Fibroblast of the aortic adventitia (primary cell): ENCODE measurements around the gene ICAM5. TPM values are rescaled to one million over a fixed set of nuclear protein-coding genes. Genes with fewer than 3 reads are reported as not detected.
"Not testable (repeated sequence)": the region's sequence is repeated elsewhere in the genome, so short reads cannot be mapped to it uniquely, and the experiment has no call there.

Source experiments
- DNase-seq: peaks from one replicate; pipeline ENCODE4 v3.0.0-alpha.2; 2010; ENCODE audit warnings: low read depth
- H3K4me3 ChIP-seq: 2 replicates; pipeline ENCODE4 v1.5.1; 2011; ENCODE audit warnings: low read depth, mild to moderate bottlenecking, control low read depth, low read length, moderate library complexity
- CTCF ChIP-seq: IDR thresholded peaks from 2 replicates; pipeline ENCODE4 v1.5.1; 2011; ENCODE audit warnings: mild to moderate bottlenecking, low read length, control low read depth, inconsistent platforms; ENCODE audit not compliant: insufficient read depth
- total RNA-seq: library from RNA; depleted of rRNA; stranded (reverse); fragments of >200 nt; gene quantifications from 2 replicates; pipeline ENCODE4 v1.2.3, GENCODE V29; 2012; ENCODE audit warnings: low replicate concordance

Gene ICAM5
- total RNA-seq, 1 donor = 1.2 TPM

DNA sequence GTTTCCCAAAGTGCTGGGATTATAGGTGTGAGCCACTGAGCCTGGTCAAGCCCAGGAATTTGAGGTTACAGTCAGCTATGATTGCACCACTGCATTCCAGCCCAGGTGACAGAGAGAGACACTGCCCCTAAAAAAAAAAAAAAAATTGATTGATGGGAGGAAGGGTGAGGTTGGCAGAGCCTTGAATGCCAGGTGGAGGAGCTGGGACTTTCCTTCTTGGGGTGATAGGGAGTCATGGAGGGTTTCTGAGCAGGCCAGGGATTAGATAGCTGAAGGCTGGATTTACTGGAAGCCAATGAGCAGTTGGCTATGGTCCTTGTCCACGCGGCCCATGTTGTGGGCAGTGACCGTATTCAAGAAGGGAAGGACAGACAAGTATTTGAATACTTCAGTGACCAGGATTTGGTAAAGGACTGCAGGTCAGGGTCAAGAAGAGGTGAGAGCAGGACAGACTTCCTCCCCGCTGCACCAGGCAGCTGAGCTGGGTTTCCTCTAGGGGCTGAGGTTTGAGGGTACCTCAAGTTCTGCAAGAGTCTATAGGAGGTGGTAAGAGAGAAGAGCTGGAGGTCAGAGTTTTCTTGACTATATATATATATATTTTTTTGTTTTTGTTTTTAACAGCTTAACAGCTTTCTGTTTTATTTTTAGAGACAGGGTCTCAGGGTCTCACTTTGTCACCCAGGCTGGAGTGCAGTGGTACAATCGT is 9.9 kb upstream of the ICAM5 start:
- no peak for TF ChIP-seq CTCF
- DNase-seq = no peak
- no peak overlapping the region for H3K4me3 ChIP-seq

DNA sequence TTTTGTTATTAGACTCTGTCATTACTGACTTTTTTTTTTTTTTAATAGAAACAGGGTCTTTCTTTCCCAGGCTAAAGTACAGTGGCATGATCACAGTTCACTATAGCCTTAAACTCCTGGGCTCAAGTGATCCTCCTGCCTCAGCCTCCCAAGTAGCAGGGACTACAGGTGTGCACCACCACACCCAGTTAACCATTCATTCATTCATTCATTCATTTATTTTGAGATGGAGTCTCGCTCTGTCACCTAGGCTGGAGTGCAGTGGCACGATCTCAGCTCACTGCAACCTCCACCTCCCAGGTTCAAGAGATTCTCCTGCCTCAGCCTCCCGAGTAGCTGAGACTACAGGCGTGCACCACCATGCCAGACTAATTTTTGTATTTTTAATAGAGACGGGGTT is 7.7 kb upstream of the ICAM5 start:
- DNase-seq, H3K4me3 ChIP-seq: not testable (repeated sequence)

- TF ChIP-seq CTCF = no peak
- H3K4me3 ChIP-seq = no peak overlapping the region
- DNase-seq = no peak
Observed at GRCh38 chr19:10283301-10284064, 6.3 kb upstream of the ICAM5 start.

GRCh38 chr19:10284065-10284959 is 5.4 kb upstream of the ICAM5 start:
- no peak for TF ChIP-seq CTCF
- DNase-seq = no peak
- H3K4me3 ChIP-seq = no peak overlapping the region

DNA sequence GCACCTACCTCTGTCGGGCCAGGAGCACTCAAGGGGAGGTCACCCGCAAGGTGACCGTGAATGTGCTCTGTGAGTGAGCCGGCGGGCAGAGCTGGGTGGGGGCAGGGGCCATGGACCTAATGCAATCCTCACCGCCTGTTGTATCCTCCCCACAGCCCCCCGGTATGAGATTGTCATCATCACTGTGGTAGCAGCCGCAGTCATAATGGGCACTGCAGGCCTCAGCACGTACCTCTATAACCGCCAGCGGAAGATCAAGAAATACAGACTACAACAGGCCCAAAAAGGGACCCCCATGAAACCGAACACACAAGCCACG is 4.8 kb upstream of the ICAM5 start:
- DNase-seq = no peak
- TF ChIP-seq CTCF = no peak
- no peak overlapping the region for H3K4me3 ChIP-seq

DNA sequence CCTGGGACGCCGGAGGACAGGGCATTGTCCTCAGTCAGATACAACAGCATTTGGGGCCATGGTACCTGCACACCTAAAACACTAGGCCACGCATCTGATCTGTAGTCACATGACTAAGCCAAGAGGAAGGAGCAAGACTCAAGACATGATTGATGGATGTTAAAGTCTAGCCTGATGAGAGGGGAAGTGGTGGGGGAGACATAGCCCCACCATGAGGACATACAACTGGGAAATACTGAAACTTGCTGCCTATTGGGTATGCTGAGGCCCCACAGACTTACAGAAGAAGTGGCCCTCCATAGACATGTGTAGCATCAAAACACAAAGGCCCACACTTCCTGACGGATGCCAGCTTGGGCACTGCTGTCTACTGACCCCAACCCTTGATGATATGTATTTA is 4.4 kb upstream of the ICAM5 start:
- TF ChIP-seq CTCF = no peak
- DNase-seq = no peak
- no peak overlapping the region for H3K4me3 ChIP-seq
